Esophagus squamous epithelium (tissue), 4 donors: Measurements from ENCODE around the gene HOXA4.
A peak's percentile ranks its signal among the peaks of the same experiment; 100 is the strongest.

Experiments
- CTCF ChIP-seq, 6 experiments: fragments of 450-650 bp in 4 of 6; fragments of 200-600 bp in 2 of 6; sonication (generic) in 2 of 6; IDR thresholded peaks; one replicate each; pipeline ENCODE4 v1.5.1; 2016 to 2019; ENCODE audit warnings: antibody characterized with exemption in 6 of 6, mild to moderate bottlenecking in 4 of 6, moderate library complexity in 4 of 6
- POLR2A ChIP-seq, 4 donors: fragments of 450-650 bp; IDR thresholded peaks; one replicate each; pipeline ENCODE4 v1.6.1; 2017; ENCODE audit warnings: antibody characterized with exemption in 4 of 4, mild to moderate bottlenecking in 4 of 4, moderate library complexity in 3 of 4

GRCh38 chr7:27115221-27116026, 15.1 kb downstream of the HOXA4 start:
- TF ChIP-seq CTCF (IDR thresholded peaks at IDR 0.05) (no peak), POLR2A (IDR thresholded peaks at IDR 0.05) (peak in 2 of 4 donors; percentile 36 to 65)
